Glomerular endothelial cell (primary cell): ENCODE measurements around the gene USP34. TPM values are rescaled to one million over a fixed set of nuclear protein-coding genes. Genes with fewer than 3 reads are reported as not detected.

Source experiments
- DNase-seq: peaks from one replicate; pipeline ENCODE4 v3.0.0-alpha.2; 2011; ENCODE audit warnings: low read depth, low spot score; ENCODE audit errors: extremely low read depth
- total RNA-seq: library from RNA; depleted of rRNA; stranded (reverse); fragments of >200 nt; gene quantifications from 2 replicates; pipeline ENCODE4 v1.2.3, GENCODE V29; 2015

USP34 gene
- total RNA-seq, 1 donor from 2014 or later, result 94.1 TPM

DNA sequence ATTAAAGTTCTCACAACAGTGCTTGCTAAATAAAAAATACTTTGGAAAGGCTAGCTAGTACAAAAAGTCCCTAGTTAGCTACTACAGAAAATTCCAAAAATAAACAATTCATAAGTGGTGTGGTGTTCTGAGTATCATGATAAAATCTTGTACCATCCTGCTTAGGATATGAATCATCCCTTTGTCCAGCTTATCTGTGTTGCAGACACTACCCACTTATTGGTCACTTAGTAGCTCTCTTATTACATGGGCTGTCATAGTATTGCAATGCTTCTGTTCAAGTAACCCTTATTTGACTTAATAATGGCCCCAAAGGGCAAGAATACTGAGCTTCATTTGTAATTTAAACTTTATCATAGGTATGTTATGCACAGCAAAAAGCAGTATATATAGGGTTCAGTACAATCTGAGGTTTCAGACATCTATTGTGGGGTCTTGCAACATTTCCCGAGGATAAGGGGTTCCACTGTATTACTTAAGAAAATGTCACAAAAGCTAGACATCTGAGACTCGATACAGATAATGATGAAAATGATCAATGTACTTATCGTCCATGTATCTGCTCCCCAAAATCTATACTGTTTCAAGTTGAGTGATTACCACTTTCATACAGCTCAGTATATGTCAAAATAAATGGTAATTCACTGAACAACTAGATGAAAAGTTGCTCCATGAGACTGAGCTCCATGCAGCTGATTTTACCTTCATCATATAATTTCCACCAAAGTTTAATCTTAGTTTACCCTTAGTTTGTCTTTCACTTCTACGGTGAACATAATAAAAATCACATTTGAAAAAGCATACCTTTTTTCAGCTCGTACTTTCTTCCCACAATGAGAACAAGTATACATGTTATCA, 215.1 kb downstream of the USP34 start:
- DNase-seq, result peak; percentile 63

DNA sequence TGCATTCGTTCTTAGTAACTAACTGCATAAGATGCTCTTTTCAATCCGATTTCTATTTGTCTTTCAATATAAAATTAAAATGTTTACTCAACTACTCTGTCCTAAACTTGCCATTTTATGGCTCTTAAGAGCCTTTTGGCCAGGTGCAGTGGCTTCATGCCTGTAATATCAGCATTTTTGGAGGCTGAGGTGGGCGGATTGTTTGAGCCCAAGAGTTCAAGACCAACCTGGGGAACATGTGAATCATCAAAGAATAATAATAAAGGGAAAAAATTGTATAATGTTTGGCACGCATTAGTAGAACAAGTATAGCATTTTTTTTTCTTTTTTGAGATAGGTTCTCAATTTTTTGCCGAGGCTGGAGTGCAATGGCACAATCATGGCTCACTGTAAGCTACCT, 216.4 kb downstream of the USP34 start:
- no peak for DNase-seq

DNA sequence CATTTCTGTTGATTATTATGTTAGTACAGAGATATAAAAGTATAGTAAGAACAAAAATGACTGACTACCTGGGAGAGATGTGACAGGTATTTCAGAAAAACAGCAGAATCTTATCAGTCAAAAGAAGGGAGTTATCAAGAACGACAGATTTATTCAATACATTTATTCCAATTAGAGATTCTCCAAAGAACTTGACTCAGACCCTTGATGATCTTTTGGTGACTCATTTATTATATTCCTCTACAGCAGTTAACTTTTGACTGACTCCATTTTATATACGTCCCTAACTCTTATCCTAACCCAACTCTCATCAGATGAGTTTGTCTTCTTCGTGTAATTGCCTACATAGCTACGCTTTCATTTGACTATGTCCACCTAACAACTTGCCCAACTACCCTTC, 217.8 kb downstream of the USP34 start:
- DNase-seq, result no peak

GRCh38 chr2:61252031-61252430, 218.9 kb downstream of the USP34 start:
- no peak for DNase-seq

DNA sequence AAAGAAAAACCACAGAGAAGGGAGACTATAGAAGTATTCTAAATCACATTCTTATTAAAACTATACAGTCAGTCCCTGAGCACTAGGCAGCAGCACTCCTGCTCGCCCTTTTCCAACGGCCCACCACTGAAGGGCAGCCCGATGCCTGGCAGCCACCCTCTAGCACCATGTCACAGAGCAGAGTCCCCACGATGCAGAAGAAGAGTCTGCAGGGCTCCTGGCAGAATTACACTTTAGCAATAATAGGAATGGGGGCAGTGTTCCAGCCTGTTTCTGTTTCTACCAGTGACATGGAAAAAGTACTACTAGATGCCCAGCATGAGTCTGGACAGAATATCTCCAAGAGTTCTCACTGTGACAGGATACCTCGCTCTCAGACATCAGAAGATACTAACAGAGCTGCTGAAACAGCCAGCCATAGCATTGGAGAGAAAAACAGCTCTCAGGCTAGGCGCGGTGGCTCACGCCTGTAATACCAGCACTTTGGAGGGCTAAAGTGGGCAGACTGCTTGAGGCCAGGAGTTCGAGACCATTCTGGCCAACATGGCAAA, 221.3 kb downstream of the USP34 start:
- no peak for DNase-seq

- no peak for DNase-seq
Measured at GRCh38 chr2:61247204-61247812, 223.6 kb downstream of the USP34 start.

DNA sequence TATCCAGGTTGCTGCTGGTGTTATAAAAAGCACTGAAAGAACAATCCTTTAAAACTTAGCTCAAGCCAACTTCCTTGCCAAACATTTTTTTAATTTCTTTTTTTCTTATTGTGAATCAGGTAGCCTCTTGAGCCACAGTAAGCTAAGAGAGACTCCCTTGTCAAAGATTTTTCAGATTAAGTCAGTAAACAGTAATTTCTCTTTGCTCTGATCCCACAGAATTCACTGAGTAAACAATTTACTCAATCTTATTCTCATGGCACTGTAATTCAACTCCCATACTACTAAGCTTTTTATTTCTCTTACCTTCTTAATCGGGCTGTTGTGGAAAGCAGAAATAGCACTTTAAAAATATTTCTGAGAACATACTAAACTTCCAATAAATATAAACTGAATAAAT, 226.2 kb downstream of the USP34 start:
- DNase-seq, result no peak

- no peak for DNase-seq
Measured at GRCh38 chr2:61241266-61241665, 229.6 kb downstream of the USP34 start.

DNA sequence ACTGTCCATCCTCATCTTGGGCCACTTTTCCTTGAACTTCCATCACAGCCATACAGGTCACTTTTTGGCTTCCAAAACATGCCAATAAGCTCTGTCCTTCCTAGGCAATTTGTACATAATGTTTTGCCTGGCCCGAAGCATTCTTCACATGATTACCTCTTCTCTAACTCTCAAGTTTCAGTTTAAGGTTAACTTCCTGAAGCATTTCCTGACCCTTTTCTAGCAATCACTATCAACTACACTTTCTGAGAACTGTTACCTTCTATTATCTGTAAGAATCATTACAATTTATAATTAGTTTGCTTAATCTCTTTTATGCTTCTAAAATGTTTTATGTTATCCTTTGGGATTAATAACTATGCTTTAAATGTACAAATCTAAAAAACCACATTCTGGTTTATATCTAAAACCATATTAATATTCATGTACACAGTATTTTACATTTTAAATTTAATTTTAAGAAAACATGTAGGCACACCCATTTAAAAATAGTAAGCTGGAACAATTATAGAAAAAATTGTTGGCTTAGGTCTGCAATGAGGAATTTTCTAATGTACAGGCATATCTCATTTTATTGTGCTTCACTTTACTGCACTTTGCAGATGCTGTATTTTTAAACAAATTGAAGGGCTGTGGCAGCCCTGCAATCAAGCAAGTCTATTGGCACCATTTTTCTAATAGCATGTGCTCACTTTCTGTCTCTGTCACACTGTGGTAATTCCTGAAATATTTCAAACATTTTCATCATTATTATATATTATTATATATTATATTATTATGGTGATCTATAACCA, 232.5 kb downstream of the USP34 start:
- DNase-seq, result no peak

DNA sequence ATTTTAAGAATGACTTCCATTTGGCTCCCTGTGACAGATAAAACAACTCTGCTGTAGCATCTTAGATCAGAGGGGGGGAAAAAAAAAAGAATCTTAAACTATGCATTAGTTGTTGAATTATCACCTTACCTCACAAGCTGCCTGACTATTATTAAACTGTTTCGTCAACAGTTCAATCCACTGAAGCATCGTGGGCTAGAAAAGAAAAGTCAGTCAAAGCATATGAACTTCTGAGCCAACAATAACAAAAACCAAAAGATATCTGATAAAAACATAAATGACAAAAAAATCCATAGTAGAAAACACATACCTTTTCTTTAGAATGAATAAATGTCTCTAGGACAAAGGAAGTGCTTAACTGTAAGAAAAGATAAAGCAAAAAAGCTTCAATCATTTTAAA, 235.2 kb downstream of the USP34 start:
- no peak for DNase-seq

- DNase-seq, result no peak
Measured at GRCh38 chr2:61233581-61233980, 237.3 kb downstream of the USP34 start.

GRCh38 chr2:61229936-61230335, 241.0 kb downstream of the USP34 start:
- no peak for DNase-seq

GRCh38 chr2:61222567-61222966, 248.3 kb downstream of the USP34 start:
- no peak for DNase-seq

DNA sequence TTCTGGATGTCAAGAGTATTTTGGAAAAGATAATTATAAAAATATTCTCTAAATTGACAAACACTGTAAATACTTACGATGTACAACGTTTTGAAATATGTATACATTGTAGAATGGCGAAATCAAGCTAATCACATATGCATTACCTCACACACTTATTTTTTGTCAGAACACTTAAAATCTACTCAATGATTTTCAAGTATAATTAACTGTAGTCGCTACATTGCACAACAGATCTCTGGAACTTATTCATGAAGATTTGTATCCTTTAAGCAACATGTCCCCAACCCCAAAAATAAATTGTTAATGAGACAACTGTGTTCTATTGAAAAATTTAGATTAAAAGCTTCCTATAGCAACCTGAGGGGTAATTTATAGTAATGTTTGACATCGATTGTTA, 249.1 kb downstream of the USP34 start:
- no peak for DNase-seq

DNA sequence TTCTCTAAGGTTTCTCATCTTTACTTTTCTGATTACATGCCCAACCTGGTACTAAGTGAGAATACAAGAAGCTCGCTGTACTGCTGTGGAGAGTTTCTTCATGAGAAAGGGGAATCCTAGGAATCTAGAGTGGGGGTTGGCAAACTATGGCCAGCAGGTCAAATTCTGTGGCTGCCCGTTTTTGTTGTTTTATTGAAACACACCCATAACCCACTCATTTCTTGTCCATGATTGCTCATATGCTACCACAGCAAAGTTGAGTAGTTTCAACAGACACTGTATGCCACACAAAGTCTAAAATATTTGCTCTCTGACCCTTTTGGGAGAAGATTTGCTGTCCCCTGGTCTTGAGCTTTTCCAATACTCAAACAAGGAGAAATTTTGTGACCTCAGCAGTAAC, 250.1 kb downstream of the USP34 start:
- no peak for DNase-seq

- no peak for DNase-seq
Measured at GRCh38 chr2:61218817-61219170, 252.1 kb downstream of the USP34 start.

GRCh38 chr2:61218076-61218816, 252.6 kb downstream of the USP34 start:
- no peak for DNase-seq

DNA sequence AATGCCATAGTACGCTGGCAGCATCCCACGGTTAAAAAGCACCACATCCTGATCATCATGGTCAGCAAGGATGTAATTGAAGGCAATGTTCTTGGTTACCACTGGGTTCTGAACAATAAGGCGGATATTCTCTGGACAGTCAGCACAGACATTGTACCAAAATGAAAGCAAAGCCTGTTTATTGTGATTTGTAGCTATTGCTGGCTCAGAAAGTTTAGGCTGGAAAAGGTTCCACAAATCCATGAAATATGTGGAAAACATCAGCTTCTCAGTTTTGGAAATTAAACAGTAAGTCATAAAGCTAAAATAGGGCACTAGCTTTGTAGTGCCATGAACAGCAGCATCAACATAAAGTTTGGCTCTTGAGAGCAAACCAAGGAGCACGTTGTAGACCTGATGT, 256.7 kb downstream of the USP34 start:
- DNase-seq, result no peak

- DNase-seq, result no peak
Measured at GRCh38 chr2:61210332-61210981, 260.4 kb downstream of the USP34 start.

GRCh38 chr2:61205132-61205531, 265.8 kb downstream of the USP34 start:
- DNase-seq, result no peak
